ENCODE data around the gene SGK2.

- TF ChIP-seq, protein P1, sequence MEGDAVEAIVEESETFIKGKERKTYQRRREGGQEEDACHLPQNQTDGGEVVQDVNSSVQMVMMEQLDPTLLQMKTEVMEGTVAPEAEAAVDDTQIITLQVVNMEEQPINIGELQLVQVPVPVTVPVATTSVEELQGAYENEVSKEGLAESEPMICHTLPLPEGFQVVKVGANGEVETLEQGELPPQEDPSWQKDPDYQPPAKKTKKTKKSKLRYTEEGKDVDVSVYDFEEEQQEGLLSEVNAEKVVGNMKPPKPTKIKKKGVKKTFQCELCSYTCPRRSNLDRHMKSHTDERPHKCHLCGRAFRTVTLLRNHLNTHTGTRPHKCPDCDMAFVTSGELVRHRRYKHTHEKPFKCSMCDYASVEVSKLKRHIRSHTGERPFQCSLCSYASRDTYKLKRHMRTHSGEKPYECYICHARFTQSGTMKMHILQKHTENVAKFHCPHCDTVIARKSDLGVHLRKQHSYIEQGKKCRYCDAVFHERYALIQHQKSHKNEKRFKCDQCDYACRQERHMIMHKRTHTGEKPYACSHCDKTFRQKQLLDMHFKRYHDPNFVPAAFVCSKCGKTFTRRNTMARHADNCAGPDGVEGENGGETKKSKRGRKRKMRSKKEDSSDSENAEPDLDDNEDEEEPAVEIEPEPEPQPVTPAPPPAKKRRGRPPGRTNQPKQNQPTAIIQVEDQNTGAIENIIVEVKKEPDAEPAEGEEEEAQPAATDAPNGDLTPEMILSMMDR (IDR thresholded peaks at IDR 0.05): no peak
- no peak for TF ChIP-seq POLR2A (IDR thresholded peaks at IDR 0.05)
These were observed 17.6 kb upstream of the SGK2 start for GRCh38 chr20:43541214-43541613.
